ENCODE measurements around the gene EIF4A2. TPM values are rescaled to one million over a fixed set of nuclear protein-coding genes. Genes with fewer than 3 reads are reported as not detected.

The EIF4A2 gene
- total and polyA plus RNA-seq, 12 donors = 231 to 476 (median 426) TPM

DNA sequence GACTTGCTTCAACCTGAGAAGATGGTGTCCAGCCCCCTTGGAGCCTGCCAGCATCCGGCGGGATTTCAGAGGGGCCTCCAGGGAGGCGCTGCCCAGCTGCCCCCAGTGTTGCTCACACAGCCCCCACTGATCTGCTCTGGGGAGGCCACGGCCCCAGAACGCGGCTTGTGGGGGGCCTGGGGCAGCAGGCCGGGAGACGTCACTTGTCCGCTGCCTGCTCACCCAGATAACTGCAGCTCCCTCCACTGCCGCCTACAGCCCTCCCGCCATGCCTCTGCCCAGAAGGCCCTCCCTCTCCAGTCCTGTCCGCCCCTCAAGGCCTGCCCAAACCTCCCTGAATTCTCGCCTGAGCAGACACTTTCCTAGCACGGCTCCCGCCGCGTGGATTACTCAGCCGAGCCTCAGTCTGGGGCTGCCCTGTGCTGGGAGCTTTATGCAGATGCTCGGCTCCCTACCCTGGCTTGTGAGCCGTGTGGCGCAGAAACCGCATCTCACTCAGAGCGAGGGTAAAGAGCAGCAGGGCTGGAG lies 42.0 kb downstream of the EIF4A2 start:
- H3K4me1 ChIP-seq = peaks cover 4 to 34% (median 12%) of the 10 kb centered on the region in 9 donors
- 16 to 17% methylated on average over 23 of the region's 23 CpGs for WGBS, 2 donors
- intact Hi-C loops (cut with DNase I) = no loop called here
- TF ChIP-seq, protein P1, sequence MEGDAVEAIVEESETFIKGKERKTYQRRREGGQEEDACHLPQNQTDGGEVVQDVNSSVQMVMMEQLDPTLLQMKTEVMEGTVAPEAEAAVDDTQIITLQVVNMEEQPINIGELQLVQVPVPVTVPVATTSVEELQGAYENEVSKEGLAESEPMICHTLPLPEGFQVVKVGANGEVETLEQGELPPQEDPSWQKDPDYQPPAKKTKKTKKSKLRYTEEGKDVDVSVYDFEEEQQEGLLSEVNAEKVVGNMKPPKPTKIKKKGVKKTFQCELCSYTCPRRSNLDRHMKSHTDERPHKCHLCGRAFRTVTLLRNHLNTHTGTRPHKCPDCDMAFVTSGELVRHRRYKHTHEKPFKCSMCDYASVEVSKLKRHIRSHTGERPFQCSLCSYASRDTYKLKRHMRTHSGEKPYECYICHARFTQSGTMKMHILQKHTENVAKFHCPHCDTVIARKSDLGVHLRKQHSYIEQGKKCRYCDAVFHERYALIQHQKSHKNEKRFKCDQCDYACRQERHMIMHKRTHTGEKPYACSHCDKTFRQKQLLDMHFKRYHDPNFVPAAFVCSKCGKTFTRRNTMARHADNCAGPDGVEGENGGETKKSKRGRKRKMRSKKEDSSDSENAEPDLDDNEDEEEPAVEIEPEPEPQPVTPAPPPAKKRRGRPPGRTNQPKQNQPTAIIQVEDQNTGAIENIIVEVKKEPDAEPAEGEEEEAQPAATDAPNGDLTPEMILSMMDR (IDR thresholded peaks at IDR 0.05) = no peak
- no peak overlapping the region for H3K27ac ChIP-seq
- peak overlapping the region in 1 of 10 donors; percentile 5 for H3K4me3 ChIP-seq
- DNase-seq (no peak), ATAC-seq (peak in 4 of 8 donors; percentile 2 to 49 (median 15))
- peaks cover 0 to 66% (median 54%) of the 10 kb centered on the region in 7 donors for H3K27me3 ChIP-seq
- H3K36me3 ChIP-seq = no peaks in the 10 kb centered on the region
- H3K9me3 ChIP-seq = no peaks in the 10 kb centered on the region

DNA sequence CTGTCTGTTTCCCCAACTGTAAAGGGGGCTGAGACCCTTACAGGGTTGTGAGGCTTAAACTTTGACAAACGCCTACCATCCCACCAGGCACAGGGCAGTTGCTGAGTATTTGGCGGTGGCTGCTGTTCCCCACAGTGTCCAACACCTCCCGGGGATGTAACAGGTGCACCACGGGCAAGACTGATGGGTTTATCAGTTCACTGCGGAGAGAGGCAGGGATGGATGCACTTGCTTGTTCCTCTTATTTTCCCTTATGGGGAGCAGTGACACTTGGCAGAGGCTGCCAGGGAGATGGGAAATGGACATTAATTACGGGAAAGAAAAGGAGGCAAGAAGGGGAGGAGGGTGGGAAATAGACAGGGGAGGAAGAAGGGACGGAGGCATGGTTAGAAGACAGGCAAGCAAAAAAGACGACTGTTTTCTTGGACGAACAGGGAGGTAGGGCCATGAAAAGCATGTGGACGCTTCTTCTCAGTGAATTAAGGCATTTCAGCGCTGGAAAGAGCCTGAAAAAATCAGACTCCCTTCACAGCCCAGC lies 42.6 kb downstream of the EIF4A2 start:
- 42 to 44% methylated on average over 11 of the region's 11 CpGs for WGBS, 2 donors
- intact Hi-C loops (cut with DNase I) = no loop called here

DNA sequence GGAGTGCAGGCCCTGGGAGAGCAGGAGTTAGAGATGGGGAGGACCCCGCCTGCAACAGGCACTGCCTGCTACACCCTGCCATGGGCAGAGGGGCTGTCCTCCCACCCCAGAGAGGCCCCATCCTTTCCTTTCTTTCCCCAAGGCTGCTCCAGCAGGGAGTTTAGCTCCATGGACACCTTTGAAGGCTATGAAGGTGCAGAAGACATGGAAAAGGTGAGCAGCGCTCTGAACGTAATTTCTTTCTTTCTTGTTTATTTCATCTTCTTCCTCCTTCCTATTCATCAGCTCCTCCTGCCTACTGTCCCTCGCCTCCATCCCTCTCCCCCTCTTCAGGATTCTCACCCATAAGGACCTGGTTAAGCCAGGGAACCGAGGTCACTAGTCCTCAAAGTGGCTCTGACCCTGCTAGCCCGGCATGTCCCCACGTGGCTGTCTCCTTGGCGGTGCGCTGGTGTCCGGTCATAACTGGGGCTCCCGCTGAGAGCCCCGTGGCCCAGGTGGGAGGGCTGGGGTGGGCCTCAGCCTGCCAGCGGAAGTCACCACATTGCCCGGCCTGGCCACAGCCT lies 43.1 kb downstream of the EIF4A2 start:
- Histone ChIP-seq H3K36me3 (no peaks in the 10 kb centered on the region), H3K27ac (no peak overlapping the region), H3K4me3 (peak overlapping the region; percentile 50 to 86 (median 69)), H3K27me3 (peaks cover 0 to 77% (median 65%) of the 10 kb centered on the region in 7 donors), H3K4me1 (peaks cover 4 to 34% (median 12%) of the 10 kb centered on the region in 9 donors), H3K9me3 (no peaks in the 10 kb centered on the region)
- DNase-seq (no peak), ATAC-seq (peak in 6 of 8 donors; percentile 7 to 53 (median 26))
- WGBS, 2 donors = 21 to 27% methylated on average over 14 of the region's 14 CpGs
- TF ChIP-seq, protein P1 (IDR thresholded peaks at IDR 0.05) = no peak
- intact Hi-C loops (cut with DNase I) = no loop called here

More for the DNA sequence above, 42.6 kb downstream of the EIF4A2 start:
- ATAC-seq = no peak
- Histone ChIP-seq H3K9me3 (no peaks in the 10 kb centered on the region), H3K4me1 (peaks cover 4 to 34% (median 12%) of the 10 kb centered on the region in 9 donors), H3K27ac (no peak overlapping the region), H3K27me3 (peaks cover 0 to 72% (median 60%) of the 10 kb centered on the region in 7 donors), H3K4me3 (peak overlapping the region in 2 of 10 donors; percentile 73 to 78), H3K36me3 (no peaks in the 10 kb centered on the region)
- TF ChIP-seq, protein P1 (IDR thresholded peaks at IDR 0.05) = no peak
- DNase-seq = no peak

DNA sequence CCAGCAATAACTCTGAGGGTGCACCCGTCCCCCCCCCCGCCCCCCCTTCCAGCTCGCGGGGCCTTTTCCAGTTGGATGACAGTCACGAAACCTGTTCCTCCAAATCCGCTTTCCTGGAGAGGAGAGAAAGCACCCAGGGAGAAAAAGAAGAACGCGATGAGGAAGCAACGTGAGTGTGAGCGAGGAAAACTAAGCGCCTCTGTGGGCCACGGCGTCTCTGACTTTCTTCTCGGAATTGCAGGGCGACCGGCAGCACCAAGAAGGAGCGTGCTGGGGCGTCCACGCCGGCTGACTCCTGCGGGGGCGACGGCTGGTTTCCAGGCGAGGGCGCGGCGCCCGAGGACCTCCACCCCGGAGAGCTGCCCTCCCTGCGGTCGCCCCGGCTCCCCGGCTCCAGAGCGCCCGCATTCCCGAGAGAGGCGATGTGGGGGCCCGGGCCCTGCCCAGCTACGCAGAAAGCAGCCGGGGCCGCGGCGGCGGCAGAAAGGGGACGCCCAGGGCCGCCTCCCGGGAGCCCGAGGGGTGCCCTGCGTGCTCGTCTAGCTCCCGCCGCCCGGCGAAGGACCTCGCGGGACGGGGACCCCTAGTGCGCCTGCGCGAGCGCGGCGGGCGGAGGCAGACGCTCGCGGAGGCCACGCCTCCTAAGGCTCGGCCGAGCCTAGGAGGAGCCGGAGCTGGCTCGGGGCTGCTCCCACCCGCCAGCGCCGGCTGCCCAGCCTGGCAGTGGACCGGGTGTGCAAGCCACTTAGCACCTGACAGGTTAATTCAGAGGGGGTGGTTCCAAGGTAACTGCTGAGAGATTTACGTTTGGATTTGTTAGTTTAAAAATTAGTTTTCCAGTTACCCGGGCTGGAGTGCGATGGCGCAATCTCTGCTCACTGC lies 43.8 kb downstream of the EIF4A2 start:
- peaks cover 0 to 85% (median 73%) of the 10 kb centered on the region in 7 donors for H3K27me3 ChIP-seq
- intact Hi-C loops (cut with DNase I) = no loop called here
- H3K36me3 ChIP-seq = no peaks in the 10 kb centered on the region
- TF ChIP-seq, protein P1 (IDR thresholded peaks at IDR 0.05) = no peak
- peak; percentile 92 to 97 (median 94) for ATAC-seq
- peak overlapping the region in 4 of 10 donors; percentile 26 to 82 (median 48) for H3K27ac ChIP-seq
- peak overlapping the region; percentile 50 to 86 (median 69) for H3K4me3 ChIP-seq
- DNase-seq = peak; percentile 63 to 85
- 3% methylated on average over 78 to 80 of the region's 80 CpGs for WGBS, 2 donors
- no peaks in the 10 kb centered on the region for H3K9me3 ChIP-seq
- peaks cover 4 to 34% (median 12%) of the 10 kb centered on the region in 9 donors for H3K4me1 ChIP-seq

Data from heart right ventricle (tissue), 16 donors.